ENCODE results near the gene RPL9.
"Not testable (repeated sequence)": the region's sequence is repeated elsewhere in the genome, so short reads cannot be mapped to it uniquely, and the experiment has no call there.

Gene RPL9

DNA sequence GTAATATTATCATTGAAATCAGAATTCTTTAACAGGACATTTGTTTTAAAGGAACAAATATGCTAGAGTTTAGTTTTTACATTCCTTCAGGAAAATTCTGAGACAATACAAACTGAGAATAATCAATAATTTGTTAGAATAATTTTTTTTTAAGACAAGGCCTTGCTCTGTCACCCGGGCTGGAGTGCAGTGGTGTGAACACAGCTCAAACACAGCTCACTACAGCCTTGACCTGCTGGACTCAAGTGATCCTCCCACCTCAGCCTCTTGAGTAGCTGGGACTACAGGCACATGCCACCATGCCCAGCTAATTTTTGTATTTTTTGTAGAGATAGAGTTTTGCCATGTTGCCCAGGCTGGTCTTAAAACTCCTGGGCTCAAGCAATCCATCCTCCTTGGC, 33.4 kb downstream of the RPL9 start:
- DNase-seq (ENCODE audit: low read depth) = not testable (repeated sequence)

DNA sequence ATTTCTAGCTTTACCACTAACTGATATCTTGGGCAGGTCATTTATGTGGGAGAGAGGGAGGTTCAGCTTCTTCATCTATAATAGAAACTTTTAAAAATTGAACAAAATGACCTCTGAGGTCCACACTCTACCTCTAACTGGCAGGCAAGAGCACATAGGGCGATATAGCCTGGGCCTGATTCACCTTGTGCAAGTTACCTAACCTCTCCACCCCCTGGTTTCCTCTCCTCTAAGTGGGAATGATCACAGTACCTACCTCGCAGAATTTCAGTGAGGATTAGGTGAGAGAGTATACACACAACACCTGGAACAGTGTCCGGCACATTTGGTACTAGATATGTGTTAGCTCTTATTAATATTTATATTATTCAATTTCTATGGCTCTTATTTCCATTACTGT, 36.5 kb downstream of the RPL9 start:
- DNase-seq (ENCODE audit: low read depth) = no peak

DNA sequence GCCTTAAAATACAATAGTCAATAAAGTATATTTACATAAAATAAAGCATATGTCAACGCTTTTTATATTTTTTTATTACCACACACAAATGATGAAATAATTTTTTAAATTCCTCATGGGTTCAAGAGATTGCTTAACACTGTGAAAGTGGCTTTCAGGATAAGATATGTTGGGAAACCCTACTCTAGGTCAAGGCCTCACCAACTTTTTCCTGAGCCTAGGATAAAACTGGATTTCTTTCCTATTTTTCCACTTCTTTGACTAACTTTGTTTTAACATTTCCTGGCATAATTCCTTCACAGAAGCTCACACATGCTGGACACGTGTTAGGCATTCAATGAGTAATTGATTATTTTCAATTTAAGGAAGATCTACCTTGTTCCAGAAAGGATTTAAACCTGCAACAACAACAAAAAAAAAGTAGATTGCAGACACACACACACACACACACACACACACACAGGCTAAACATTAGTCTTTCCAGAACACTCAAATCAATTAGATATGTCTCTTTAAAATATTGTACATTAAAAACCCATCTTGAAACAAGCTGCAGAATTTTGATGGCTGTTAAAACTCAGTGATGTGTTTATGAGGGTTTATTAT, 42.9 kb downstream of the RPL9 start:
- DNase-seq (ENCODE audit: low read depth) = no peak

DNA sequence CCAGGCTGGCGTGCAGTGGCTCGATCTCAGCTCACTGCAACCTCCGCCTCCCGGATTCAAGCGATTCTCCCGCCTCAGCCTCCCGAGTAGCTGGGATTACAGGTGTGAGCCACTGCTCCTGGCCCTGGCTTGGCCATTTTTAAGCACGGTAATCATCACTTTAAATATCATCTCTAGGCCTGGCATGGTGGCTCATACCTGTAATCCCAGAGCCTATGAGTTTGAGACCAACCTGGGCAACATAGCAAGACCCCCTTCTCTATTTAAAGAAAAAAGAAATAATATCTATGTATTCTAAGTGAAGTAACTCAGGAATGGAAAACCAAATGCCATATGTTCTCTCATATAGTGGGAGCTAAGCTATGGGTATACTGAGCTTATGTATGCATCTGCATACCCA, 47.2 kb downstream of the RPL9 start:
- not testable (repeated sequence) for DNase-seq (ENCODE audit: low read depth)

DNA sequence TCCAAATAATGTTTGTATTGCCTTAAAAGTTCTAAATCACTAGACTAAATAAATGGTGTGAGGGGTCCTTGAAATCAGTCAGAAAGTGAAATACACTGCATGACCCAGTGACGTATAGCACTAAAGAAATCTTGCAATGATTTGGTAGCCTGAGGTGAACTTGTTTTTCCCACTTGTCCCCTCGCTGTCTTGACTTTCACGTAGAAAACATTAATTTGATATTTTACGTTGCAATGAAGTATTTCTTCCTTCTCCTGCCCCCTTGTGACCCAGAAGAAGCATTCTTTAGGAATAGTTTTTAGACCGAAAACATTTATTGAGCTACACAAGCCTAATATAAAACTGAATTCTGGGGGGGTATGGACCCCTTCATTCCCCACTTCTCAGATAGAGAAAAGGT, 48.3 kb downstream of the RPL9 start:
- DNase-seq (ENCODE audit: low read depth) = no peak

DNA sequence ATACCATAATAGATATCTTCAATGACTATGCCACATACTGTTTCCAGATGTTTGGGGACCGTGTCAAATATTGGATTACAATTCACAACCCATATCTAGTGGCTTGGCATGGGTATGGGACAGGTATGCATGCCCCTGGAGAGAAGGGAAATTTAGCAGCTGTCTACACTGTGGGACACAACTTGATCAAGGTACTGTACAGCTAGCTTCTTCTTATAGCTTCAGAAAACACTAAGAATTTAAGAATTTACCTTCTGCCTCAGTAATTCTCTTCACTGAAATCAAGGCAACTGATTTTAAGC, 51.2 kb downstream of the RPL9 start:
- DNase-seq (ENCODE audit: low read depth) = no peak

DNA sequence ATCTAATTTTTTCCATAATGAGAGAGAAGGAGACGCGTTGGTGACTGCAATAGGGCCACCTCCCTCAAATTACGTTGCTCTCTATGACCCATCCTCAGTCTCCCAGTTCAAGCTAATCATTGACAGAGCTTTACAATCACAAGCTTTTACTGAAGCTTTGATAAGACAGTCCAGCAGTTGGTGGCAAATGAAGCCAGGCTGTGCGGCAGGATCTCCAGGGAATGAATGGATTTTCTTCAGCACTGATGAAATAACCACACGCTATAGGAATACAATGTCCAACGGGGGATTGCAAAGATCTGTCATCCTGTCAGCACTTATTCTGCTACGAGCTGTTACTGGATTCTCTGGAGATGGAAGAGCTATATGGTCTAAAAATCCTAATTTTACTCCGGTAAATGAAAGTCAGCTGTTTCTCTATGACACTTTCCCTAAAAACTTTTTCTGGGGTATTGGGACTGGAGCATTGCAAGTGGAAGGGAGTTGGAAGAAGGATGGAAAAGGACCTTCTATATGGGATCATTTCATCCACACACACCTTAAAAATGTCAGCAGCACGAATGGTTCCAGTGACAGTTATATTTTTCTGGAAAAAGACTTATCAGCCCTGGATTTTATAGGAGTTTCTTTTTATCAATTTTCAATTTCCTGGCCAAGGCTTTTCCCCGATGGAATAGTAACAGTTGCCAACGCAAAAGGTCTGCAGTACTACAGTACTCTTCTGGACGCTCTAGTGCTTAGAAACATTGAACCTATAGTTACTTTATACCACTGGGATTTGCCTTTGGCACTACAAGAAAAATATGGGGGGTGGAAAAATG, 51.7 kb downstream of the RPL9 start, which contains the start of gene KLB:
KLB (plus strand) TSS at position 168 of the 821 bp plus-strand sequence; CDS start at position 188, 20 bp downstream.
- DNase-seq (ENCODE audit: low read depth) = no peak
